Peyer's patch (tissue), 4 donors: ENCODE results near the gene MAST4.

Source experiments
- POLR2A ChIP-seq, 2 donors: fragments of 450-650 bp; IDR thresholded peaks; one replicate each; pipeline ENCODE4 v1.5.1; 2017; ENCODE audit warnings: antibody characterized with exemption in 2 of 2, mild to moderate bottlenecking in 2 of 2, moderate library complexity in 2 of 2
- TF ChIP-seq, protein P1 (sequence below), 6 experiments: fragments of 450-650 bp in 4 of 6; fragments of 200-600 bp in 2 of 6; sonication (generic) in 1 of 6; IDR thresholded peaks; one replicate each; pipeline ENCODE4 v1.5.1; 2017 to 2019; ENCODE audit warnings: antibody characterized with exemption in 6 of 6, mild to moderate bottlenecking in 3 of 6, moderate library complexity in 1 of 6

GRCh38 chr5:66653325-66653724 is 57.1 kb downstream of the MAST4 start:
- TF ChIP-seq, protein P1, sequence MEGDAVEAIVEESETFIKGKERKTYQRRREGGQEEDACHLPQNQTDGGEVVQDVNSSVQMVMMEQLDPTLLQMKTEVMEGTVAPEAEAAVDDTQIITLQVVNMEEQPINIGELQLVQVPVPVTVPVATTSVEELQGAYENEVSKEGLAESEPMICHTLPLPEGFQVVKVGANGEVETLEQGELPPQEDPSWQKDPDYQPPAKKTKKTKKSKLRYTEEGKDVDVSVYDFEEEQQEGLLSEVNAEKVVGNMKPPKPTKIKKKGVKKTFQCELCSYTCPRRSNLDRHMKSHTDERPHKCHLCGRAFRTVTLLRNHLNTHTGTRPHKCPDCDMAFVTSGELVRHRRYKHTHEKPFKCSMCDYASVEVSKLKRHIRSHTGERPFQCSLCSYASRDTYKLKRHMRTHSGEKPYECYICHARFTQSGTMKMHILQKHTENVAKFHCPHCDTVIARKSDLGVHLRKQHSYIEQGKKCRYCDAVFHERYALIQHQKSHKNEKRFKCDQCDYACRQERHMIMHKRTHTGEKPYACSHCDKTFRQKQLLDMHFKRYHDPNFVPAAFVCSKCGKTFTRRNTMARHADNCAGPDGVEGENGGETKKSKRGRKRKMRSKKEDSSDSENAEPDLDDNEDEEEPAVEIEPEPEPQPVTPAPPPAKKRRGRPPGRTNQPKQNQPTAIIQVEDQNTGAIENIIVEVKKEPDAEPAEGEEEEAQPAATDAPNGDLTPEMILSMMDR (IDR thresholded peaks at IDR 0.05), result no peak
- no peak for TF ChIP-seq POLR2A (IDR thresholded peaks at IDR 0.05)
